GM21723 (cell line): ENCODE data around the gene FERMT1.
"Not testable (repeated sequence)": the region's sequence is repeated elsewhere in the genome, so short reads cannot be mapped to it uniquely, and the experiment has no call there.

Experiments
- ATAC-seq: cut with Tn5 transposase; IDR thresholded peaks from one replicate; pipeline ENCODE4 v1.9.1; 2021; ENCODE audit warnings: mild to moderate bottlenecking, moderate library complexity; ENCODE audit not compliant: unreplicated experiment

The FERMT1 gene

DNA sequence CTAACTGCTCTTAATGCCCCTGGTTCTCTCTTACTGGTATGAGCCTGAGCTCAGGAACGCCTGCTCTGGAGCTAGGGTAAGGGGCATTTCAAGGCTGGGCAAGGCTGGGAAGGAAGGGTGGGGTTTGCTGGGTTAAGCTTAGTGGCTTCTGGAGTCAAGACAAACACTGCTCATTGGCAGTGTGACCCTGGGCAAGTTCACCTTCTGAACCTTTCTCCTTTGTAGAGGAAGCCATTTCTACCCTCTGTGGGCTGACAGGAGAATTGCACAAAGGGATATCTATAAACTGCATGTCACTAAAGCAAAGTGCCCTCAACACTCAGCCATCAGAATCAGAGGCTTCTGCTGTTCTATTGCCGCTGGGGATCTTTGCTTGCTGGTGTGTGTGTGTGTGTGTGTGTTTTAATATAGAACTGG, 48.7 kb downstream of the FERMT1 start:
- no peak for ATAC-seq

- ATAC-seq = no peak
These were observed 51.8 kb downstream of the FERMT1 start for GRCh38 chr20:6070829-6071695.

DNA sequence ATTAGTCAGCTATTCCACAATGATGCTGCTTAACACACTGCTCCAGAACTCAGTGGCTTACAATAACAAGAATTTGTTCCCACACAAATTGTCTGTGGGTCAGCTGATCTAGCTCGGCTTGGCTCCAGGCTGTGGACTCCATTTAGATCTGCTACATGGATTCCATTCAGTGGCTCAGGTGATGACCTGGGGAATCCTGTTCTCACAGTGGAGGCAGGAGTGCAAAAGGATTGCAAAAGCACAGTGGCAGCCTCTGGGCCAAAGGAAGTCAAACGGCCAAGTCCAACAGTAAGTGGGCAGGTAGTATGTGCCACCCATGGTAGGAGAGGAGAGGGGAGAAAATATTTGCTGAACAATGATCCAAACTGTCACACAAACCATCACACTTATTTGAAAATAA, 53.2 kb downstream of the FERMT1 start:
- ATAC-seq = no peak

DNA sequence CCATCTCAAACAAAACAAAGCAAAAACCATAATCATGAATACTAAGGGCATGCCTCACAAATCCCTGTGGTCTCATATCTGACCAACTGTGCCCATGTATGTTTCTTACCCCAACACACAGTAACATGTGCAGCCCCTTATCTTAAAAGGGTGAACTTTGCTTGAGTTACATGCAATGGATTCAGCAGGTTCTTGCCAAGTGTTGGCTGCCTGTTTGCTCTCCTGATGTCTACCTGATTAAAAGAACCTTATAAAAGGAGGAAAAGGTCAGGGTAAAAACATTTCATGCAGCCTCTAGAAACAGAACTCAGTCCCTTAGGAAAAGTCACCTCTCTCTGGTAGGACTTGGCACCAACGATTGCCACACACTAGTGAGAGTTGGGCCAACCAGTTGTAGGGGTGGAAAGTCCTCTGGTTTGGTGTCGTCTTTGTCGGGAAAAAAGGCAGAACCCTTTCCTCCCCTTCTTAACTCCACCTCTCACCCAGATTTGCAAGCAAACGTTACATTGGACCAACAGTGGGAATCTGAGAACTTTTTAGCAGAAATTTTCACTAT, 55.0 kb downstream of the FERMT1 start:
- no peak for ATAC-seq

- no peak for ATAC-seq
These were observed 56.2 kb downstream of the FERMT1 start for GRCh38 chr20:6066582-6066981.

GRCh38 chr20:6061544-6061943, 61.3 kb downstream of the FERMT1 start:
- ATAC-seq = no peak

- ATAC-seq = no peak
These were observed 62.6 kb downstream of the FERMT1 start for GRCh38 chr20:6060213-6060612.

DNA sequence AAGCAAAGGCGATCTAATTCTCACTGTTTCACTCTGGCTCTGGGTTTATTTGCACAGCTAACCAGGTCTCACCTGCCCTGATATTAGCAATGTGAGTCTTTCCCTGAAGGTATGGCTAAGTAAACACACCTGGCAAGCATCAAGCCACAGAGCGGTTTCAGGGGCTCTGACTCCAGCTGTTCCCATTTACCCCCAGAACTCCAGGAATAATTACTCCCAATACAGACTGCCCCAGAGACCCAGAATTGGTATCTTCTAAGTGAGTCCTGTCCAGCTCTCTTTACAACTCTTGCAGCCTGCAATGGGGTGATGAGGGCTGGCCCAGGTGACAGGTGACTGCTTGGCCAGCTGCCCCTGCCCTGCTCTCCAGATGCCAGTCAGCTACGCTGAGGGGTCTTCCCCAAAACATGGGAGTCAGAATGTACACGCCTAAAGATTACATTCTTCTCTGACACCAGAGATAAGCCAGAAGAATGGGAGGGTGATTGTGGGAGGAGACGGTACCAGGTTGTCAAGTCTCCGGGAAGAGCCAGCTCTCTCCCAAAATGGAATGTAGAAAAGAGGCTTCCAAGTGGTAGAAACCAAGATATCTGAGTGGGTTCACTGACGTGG, 64.0 kb downstream of the FERMT1 start:
- ATAC-seq = no peak

GRCh38 chr20:6057691-6058090, 65.1 kb downstream of the FERMT1 start:
- no peak for ATAC-seq

DNA sequence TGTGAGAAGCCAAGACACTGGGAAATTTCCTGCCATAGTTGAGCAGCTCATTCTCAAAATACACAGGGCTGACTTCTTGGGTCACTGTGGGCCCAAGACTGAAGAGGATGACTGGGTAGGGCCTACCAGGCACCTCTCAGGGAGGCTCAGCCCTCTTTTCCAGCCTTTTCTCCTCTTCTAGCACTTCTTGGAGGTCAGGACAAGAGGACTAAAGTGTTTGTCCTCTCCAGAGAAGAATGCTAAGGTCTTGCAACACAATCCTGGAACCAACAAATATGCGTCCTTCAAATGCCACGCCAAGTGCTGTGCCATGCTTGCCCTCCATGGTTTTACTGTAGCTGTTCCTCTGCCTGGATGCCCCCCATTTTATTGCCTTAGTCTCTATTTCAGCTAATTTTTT, 65.7 kb downstream of the FERMT1 start:
- ATAC-seq = no peak

DNA sequence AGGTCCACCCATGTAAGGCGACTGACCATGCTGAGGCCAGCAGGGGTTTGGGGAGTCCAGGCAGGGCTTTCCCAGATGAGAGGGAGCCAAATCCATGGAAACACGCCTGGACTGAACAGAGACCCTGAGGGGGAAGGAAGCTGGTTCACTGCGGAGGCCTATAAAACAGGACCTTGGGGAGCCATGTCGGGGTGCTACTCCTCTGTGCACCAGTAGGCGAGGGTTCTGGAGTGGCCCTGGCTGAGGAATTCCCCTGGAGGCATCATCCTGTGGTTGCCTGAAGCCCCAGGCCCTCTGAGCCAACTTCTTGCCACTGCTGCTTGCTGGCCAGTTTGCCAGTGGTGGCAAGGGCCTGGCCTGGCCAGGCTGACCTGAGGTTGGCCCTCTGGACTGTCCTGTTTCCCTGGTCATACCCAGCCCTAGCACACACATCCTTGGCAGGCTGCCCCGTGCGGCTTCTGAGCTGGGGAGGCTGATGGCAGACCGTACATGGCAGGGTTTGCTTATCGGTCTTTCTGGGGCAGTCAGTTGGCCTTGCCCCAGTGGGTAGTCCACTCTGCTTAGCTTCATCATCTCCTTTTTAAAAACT, 66.8 kb downstream of the FERMT1 start:
- ATAC-seq = no peak

DNA sequence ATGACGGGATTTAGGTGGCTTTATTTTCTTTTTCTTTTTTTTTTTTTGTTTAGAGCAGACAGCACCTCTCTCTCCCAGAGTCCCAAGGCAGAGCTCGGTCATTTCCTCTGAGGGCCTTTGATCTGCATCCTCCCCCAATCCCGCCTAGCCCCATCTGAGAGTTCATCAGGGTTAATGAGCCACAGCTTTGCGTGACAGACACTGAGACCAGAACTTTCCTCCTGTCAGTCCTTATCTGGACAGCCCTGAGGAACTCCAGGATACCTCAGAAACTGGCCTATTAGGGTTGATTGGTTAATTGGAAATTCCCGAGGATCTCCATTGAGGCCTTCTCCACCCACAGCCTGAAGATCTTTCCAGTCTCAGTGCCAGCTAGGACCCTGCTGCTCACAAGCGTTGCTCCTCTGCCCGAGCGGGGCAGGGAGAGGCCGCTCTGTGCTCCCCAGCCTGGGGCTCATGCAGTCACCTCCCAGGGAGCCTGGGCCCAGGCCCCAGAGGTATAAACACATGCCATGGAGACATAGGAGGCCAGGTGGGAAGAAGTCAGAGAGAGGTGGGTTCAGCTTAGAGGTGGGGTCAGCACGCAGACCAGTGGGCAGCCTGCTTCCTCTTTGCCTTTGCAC, 67.6 kb downstream of the FERMT1 start:
- no peak for ATAC-seq

- ATAC-seq = not testable (repeated sequence)
These were observed 68.2 kb downstream of the FERMT1 start for GRCh38 chr20:6054689-6055051.

- no peak for ATAC-seq
These were observed 68.8 kb downstream of the FERMT1 start, which contains the start of gene LRRN4 for GRCh38 chr20:6053776-6054688. LRRN4 (minus strand) TSS chr20:6054060; CDS start chr20:6052799, 1,261 bp downstream.

DNA sequence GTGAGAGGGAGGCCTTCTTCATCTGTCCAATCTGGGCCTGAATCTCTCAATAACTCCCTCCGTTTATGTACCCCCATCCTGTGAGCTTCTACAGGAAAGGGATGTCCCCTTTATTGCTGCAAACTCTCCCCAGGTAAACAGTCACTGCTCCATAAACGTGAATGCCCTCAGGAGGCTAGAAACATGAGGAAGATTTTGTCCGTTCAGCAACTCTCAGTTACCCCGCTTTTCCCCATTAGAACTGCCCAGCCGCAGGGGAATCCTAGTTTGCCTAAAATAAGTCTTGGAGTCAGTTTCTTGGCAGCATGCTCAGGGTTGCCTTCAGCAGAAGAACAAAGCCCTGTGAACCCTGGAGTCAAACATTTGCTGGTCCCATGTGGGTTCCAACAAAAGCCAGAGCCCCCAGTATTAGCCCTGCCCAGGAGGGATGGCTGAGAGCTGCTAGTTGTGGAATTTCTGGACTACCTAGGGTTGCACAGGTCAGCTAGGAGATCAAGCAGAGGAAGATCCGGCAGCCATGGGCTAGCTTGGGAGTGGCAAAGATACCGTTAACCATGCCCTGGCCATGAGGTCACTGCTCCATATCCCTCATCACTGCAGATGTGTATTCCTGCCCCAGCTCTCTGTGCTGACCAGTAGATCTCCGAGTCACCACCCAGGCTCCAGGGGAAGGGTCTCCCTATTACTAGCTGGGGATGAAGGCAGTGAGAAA, 69.6 kb downstream of the FERMT1 start:
- ATAC-seq = no peak

DNA sequence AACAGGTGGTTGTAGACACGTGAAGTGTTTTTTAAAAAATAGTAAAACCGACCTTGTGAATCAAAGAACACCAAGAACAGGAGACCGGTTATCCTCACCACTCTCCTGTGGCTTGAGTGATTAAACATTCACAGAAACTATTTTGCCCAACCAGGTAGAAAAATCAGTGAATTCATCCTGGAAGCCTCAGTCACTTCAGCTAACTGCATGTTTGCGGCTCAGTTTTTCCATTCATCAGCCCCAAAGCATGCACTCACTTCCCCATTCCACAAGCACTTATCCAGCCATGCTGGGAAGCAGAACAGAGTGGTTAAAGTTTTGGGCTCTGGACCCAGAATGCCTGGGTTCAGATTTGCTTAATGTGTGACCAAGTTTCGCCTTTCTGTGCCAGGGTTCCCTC, 71.3 kb downstream of the FERMT1 start:
- no peak for ATAC-seq

DNA sequence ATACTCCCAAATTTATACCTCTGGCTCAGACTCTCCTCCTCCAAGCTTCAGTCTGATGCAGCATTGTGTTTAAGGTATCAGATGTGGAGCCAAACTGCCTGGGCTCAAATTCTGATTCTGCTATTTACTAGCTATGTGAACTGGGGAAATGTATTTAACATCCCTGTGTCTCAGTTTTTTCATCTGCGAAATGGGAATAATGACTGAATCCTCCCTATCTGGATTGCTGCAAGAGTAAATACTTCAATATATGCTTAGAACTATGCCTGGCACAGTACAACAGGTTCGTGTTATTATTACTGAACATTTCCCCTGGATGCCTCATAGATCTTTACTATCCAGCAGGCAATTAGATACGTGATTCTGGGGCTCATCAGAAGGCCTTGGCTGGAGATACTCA, 74.4 kb downstream of the FERMT1 start:
- ATAC-seq = no peak

- ATAC-seq = no peak
These were observed 76.4 kb downstream of the FERMT1 start for GRCh38 chr20:6046432-6046831.

DNA sequence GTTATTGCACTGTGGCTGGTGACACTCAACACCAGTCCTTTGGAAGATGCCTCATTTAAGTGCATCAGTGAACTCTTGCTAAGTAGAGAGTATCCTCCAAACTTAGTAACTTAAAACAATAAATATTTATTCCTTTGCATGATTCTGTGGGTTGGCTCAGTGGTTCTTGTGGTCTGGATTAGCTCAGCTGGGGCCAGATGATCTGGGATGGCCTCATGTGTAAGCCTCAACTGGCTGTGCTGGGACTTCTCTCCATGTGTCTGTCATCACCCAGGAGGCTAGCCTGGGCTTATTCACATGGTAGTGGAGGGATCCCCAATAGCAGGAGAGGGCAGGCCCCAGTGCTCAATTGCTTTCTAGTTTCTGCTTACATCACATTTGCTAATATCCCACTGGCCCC, 77.3 kb downstream of the FERMT1 start:
- no peak for ATAC-seq

- no peak for ATAC-seq
These were observed 78.7 kb downstream of the FERMT1 start for GRCh38 chr20:6044115-6044514.
